ENCODE measurements around the gene SPTBN4.
"Not testable (repeated sequence)": the region's sequence is repeated elsewhere in the genome, so short reads cannot be mapped to it uniquely, and the experiment has no call there.

The SPTBN4 gene

DNA sequence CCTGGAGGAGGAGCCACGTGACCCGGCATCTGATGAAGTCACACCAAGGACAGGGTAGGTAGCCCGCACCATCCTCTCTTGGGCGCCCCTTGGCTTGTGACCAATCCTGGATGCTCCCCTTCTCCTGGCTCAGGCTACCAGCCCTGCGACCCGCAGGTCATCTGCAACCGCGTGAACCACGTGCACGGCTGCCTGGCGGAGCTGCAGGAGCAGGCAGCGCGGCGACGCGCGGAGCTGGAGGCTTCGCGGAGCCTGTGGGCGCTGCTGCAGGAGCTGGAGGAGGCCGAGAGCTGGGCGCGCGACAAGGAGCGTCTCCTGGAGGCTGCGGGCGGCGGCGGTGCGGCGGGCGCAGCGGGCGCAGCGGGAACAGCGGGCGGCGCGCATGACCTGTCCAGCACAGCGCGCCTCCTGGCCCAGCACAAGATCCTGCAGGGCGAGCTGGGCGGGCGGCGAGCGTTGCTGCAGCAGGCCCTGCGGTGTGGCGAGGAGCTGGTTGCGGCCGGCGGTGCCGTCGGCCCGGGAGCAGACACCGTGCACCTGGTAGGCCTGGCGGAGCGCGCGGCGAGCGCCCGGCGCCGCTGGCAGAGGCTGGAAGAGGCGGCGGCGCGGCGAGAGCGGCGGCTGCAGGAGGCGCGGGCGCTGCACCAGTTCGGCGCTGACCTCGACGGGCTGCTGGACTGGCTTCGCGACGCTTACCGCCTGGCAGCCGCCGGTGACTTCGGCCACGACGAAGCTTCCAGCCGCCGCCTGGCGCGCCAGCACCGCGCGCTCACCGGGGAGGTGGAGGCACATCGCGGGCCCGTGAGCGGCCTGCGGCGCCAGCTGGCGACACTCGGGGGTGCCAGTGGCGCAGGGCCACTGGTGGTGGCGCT is 45.9 kb downstream of the SPTBN4 start:
- TF ChIP-seq, protein P1, sequence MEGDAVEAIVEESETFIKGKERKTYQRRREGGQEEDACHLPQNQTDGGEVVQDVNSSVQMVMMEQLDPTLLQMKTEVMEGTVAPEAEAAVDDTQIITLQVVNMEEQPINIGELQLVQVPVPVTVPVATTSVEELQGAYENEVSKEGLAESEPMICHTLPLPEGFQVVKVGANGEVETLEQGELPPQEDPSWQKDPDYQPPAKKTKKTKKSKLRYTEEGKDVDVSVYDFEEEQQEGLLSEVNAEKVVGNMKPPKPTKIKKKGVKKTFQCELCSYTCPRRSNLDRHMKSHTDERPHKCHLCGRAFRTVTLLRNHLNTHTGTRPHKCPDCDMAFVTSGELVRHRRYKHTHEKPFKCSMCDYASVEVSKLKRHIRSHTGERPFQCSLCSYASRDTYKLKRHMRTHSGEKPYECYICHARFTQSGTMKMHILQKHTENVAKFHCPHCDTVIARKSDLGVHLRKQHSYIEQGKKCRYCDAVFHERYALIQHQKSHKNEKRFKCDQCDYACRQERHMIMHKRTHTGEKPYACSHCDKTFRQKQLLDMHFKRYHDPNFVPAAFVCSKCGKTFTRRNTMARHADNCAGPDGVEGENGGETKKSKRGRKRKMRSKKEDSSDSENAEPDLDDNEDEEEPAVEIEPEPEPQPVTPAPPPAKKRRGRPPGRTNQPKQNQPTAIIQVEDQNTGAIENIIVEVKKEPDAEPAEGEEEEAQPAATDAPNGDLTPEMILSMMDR (IDR thresholded peaks at IDR 0.05; ENCODE audit: control insufficient read depth, extremely low read depth, insufficient read depth) = no peak; the same call in 1 of the 2 replicates
- DNase-seq (ENCODE audit: low read depth) = no peak
- no peak overlapping the region for H3K4me3 ChIP-seq (ENCODE audit: low read depth, low read length)

DNA sequence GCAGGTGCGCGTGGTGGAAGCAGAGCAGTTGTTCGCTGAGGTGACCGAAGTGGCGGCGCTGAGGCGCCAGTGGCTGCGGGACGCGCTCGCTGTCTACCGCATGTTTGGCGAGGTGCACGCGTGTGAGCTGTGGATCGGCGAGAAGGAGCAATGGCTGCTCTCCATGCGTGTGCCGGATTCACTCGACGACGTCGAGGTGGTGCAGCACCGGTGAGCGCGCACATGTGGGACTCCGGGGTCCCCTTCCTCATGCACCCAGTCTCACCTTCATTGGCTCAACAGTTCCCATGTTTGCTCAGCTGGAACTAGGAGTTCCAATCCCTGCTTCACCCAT is 46.5 kb downstream of the SPTBN4 start:
- no peak overlapping the region for H3K4me3 ChIP-seq (ENCODE audit: low read depth, low read length)
- TF ChIP-seq, protein P1 (IDR thresholded peaks at IDR 0.05; ENCODE audit: control insufficient read depth, extremely low read depth, insufficient read depth) = no peak
- no peak for DNase-seq (ENCODE audit: low read depth)

GRCh38 chr19:40513741-40514315 is 47.0 kb downstream of the SPTBN4 start:
- TF ChIP-seq, protein P1 (IDR thresholded peaks at IDR 0.05; ENCODE audit: control insufficient read depth, extremely low read depth, insufficient read depth) = no peak

GRCh38 chr19:40517248-40517647 is 50.4 kb downstream of the SPTBN4 start:
- TF ChIP-seq, protein P1 (IDR thresholded peaks at IDR 0.05; ENCODE audit: control insufficient read depth, extremely low read depth, insufficient read depth) = no peak
- no peak for DNase-seq (ENCODE audit: low read depth)
- no peak overlapping the region for H3K4me3 ChIP-seq (ENCODE audit: low read depth, low read length)

More at GRCh38 chr19:40513741-40514315, 47.0 kb downstream of the SPTBN4 start:
- H3K4me3 ChIP-seq (ENCODE audit: low read depth, low read length) = no peak overlapping the region
- no peak for DNase-seq (ENCODE audit: low read depth)

GRCh38 chr19:40519352-40520322 is 52.8 kb downstream of the SPTBN4 start:
- TF ChIP-seq, protein P1 (IDR thresholded peaks at IDR 0.05; ENCODE audit: control insufficient read depth, extremely low read depth, insufficient read depth) = no peak
- H3K4me3 ChIP-seq (ENCODE audit: low read depth, low read length) = no peak overlapping the region
- DNase-seq (ENCODE audit: low read depth) = no peak

GRCh38 chr19:40521276-40521675 is 54.5 kb downstream of the SPTBN4 start:
- no peak for DNase-seq (ENCODE audit: low read depth)
- TF ChIP-seq, protein P1 (IDR thresholded peaks at IDR 0.05; ENCODE audit: control insufficient read depth, extremely low read depth, insufficient read depth) = peak; percentile 40
- H3K4me3 ChIP-seq (ENCODE audit: low read depth, low read length) = no peak overlapping the region

DNA sequence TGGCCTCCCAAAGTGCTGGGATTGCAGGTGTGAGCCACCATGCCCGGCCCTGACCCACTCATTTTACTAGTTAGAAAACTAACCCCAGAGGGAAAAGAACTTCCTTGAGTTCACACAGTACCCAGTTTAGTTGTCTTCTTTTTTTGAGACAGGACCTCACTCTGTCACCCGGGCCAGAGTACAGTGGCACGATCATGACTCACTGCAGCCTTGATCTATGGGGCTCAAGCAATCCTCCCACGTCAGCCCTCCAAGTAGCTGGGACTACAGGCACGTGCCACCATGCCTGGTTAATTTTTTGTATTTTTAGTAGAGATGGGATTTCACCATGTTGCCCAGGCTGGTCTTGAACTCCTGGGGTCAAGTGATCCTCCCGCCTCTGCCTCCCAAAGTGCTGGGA is 55.1 kb downstream of the SPTBN4 start:
- H3K4me3 ChIP-seq (ENCODE audit: low read depth, low read length); DNase-seq (ENCODE audit: low read depth): not testable (repeated sequence)
